SK-MEL-5 (cell line): ENCODE measurements around the gene ZNF664. TPM values are rescaled to one million over a fixed set of nuclear protein-coding genes. Genes with fewer than 3 reads are reported as not detected.
A peak's percentile ranks its signal among the peaks of the same experiment; 100 is the strongest.

Experiments
- DNase-seq: peaks from one replicate; pipeline ENCODE4 v3.0.0-alpha.2; 2016; ENCODE audit warnings: low read depth, low spot score
- in situ Hi-C: cut with HindIII; loops from 2 replicates; pipeline ENCODE4 v1.10.0; 2016; ENCODE audit warnings: low sequenced_read_pairs, high pct_unique_total_duplicates, low pct_unique_long_range_greater_than_20kb
- polyA plus RNA-seq, 2 experiments: library from polyadenylated mRNA; depleted of rRNA; stranded (reverse); fragments of >200 nt; gene quantifications; 2 replicates each; pipeline ENCODE4 v1.2.3, GENCODE V29; 2015
- total RNA-seq: library from RNA; depleted of rRNA; stranded (reverse); fragments of >200 nt; shearing (Covaris generic); gene quantifications from 2 replicates; pipeline ENCODE4 v1.2.3, GENCODE V29; 2014; rRNA removed

Gene ZNF664
- total RNA-seq = 72.6 and 74.1 TPM in 2 replicates
- 68.2 and 86.8 TPM in 2 replicates for polyA plus RNA-seq (2015; cell fraction: cytosol; rRNA removed)
- polyA plus RNA-seq (2015; cell fraction: nucleus; rRNA removed) = 47.2 and 48.1 TPM in 2 replicates

DNA sequence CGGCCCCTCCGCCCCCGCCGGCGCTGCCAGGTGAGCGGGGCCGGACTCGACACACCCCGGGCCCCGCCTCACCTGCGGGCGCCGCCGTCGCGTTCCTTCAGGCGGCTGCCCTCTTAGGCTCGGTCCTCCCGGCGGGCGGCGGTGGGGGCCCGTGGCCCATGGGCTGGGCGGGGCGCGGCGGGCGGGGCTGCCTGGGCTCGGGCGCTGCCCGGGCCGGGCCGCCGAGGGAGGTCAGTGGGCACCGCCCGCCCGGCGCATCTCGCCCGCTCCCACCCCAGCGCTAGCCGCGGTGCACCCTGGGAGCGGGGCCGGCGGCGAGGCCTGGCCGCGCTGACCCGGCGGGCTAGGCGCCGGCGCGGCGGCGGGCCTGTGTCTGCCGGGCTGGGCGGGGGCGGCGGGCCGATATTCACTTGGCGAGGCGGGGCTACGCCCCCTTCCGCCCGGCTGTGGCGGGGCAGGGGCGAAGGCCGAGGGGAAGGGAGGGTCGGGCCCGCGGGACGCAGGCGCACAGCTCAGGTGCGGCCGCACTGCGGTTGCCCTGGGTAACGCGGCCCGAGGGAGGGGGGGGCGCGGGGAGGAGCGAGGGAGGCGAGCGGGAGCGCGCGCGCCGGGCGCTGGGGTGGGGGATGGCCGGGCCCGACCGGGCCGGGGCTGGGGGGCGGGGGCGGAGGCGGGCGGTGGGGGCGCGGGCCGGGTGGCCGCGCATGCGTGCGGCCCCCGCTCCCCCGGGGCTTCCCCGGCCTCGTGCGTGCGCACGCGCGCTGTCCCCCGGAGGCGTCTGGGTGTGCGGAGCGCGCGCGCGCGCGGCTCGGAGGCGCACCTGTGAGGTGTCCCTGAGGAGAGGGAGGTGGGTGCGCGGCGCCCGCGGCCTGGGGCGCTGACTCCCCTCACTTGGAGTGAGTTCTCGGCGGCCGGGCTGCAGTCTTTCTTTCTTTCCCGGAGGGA, at the start of gene ZNF664, which contains the start of gene CCDC92:
ZNF664 (plus strand) TSS at position 759 of the 945 bp plus-strand sequence. CDS start 38,930 bp downstream, outside the sequence.
CCDC92 (minus strand) TSS at position 375 of the 945 bp plus-strand sequence. CDS start 28,526 bp downstream, outside the sequence.
- in situ Hi-C loops = no loop called here
- peak; percentile 91 for DNase-seq

DNA sequence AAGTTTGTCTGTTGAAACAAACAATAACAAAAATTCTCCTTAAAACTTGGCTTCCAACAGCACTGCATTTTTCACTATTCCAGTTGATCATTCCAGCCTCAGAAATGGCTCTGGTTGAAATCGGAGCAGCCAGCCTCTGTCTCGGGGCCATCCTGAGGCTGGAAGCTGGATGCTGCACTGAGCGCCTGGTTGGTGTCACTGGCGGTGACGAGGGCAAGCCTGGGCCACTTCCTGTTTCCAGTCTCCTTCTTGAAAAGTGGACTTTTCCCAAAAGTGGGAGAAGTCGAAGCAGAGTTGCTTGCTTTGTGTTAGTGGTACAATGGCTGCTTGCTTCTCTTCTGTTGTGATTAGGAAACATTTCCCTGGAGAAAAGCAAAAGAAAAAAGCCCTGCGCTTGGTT, 49.1 kb upstream of the ZNF664 start:
- no peak for DNase-seq
- in situ Hi-C loops = no loop called here

DNA sequence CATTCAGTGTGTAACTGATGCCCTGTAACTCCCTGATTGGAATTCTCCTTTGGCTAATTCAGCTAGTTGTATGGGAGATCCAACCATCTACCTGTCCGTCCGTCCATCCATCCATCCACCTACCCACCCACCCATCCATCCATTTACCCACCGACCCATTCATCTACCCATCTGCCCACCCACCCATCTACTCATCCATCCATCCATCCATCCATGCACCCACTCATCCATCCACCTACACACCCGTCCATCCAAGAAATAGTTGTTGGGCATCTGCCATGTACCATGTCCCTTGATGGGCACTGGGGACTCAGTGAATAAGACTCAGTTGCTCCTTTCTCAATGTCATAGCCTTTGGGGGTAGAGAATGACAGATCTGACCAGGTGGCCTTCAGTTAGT, 48.5 kb upstream of the ZNF664 start:
- DNase-seq = no peak
- in situ Hi-C loops = no loop called here

DNA sequence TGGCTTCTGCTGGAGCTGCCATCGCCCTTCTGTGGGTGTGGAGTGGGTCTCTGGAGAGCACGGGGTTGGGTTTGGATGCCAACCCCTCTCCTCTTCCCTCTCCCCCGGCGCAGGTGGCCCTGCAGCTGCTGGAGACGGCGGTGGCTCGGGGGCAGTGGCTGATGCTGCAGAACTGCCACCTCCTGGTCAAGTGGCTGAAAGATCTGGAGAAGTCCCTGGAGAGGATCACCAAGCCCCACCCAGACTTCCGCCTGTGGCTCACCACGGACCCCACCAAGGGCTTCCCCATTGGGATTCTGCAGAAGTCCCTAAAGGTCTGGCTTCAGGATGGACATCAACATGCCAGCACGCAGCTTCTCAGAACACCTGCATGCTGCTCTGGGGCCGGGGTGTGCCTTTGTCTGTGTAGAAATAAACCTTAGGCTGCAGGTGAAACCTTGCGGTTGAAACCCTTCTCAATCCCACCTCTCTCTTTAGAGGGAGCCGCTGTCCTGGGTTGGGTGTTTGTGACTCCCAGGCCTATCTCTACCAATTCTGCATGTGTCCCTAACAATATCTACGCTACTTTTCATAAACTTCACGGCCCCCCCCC, 44.6 kb upstream of the ZNF664 start:
- no peak for DNase-seq
- in situ Hi-C loops = no loop called here

DNA sequence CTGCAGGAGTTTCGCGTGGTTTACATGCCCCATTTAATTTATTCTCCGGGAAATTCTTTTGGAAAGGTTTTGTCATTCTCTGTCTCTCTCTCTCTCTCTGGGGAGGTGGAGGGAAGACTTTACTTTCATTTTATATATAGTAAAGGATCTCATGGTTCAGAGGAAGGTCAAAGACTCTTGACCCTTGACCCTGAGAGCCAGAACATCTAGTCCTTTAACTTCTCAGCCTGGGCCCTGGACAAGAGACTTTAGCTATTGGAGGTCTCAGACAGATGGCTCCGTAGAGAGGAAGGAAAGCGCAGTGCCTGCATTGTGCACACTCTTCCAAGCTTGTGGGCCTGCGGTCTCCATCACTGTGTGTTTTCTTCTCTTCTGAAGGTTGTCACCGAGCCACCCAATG, 44.1 kb upstream of the ZNF664 start:
- no peak for DNase-seq
- in situ Hi-C loops = no loop called here

DNA sequence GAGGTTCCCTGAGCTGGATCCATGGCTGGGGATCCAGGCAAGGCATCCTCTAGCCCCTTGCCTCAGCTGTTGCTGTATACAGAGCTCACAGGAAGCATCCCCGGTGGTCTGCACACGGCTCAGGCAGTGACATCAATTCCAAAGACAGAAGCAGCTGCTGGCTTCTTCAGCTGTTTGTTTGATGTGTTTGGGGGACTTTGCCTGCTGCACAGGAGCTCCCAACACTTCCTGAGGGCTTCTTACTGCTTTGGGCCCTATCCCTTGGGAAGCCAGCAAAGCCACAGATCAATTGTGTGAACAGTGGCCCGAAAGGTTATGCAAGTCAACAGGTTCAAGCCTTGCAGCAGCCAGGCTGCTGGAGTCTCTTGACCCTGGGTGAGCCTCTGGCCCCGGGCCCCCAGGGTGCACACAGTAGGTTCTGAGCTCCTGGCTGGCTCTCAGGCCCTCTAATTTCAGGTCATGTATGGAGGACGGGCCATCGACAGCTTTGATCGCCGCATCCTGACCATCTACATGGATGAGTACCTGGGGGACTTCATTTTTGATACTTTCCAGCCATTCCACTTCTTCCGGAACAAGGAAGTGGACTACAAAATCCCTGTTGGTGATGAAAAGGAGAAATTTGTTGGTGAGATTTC, 43.0 kb upstream of the ZNF664 start:
- in situ Hi-C loops = no loop called here

DNA sequence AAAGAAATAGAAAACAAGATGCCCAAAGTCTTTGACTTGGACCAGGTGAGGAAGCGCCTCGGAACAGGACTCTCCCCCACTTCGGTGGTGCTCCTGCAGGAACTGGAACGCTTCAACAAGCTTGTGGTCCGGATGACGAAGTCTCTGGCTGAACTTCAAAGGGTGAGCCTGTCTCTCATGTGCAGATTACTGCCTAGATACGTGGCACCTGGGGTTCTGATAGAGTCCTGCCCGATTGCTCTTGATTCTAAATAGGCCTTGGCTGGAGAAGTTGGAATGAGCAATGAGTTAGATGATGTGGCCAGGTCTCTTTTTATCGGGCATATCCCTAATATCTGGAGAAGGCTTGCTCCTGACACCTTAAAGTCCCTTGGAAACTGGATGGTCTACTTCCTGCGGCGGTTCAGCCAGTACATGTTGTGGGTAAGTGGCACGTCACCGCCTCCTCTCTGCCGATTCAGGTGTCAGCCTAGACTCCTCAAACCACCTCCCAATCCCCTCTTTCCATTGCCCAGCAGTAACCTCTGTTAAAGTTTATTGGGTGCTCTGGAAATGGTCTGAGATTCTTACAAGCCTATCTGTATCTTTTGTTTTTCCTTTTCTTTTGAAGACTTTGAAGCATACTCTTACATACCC, 41.2 kb upstream of the ZNF664 start:
- DNase-seq = no peak
- in situ Hi-C loops = no loop called here

More for the DNA sequence above, 43.0 kb upstream of the ZNF664 start:
- DNase-seq = no peak

DNA sequence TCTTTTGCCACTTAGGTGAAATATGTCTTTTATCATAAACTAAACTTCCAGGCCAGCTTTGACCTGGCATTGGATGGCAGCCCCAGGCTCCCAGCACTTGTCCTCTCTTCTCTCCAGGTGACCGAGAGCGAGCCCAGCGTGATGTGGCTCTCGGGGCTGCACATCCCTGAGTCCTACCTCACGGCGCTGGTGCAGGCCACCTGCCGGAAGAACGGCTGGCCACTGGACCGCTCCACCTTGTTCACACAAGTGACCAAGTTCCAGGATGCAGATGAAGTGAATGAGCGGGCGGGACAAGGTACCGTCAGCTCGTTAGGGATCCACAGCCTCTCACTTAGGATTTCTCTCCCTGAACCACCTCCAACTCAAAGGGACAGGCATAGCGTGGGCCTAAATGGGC, 39.8 kb upstream of the ZNF664 start:
- DNase-seq = no peak

DNA sequence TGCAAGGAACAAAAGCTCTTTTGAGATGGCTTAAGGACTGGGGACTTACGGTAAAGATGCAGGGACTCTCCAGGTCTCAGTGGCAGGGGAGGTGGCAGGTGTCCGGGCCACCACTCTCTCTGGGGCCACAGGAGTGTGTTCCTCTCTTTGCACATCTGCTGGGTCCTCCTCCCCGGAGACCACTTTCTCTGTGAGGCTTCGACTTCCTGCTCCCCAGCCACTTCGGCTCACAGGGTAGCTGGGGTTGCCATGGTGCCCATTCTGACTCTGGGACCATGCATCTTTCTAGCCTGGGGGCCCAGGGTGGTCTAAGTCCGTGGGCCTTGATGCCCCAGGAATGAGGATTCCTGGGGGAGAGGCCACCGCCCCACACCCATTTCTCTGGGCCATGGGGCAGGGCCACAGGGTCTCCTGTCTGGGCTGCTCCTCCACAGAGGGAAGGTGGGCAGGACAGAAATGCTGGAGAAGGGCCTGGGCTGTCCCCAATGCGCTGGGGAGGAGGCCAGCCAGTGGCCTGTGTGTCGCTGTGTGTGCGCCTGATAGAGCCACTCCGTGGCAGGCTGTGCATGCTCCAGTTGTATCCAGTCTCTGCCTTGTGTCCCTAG, 38.9 kb upstream of the ZNF664 start:
- no peak for DNase-seq
- in situ Hi-C loops = no loop called here

More for the DNA sequence above, 39.8 kb upstream of the ZNF664 start:
- in situ Hi-C loops = no loop called here

DNA sequence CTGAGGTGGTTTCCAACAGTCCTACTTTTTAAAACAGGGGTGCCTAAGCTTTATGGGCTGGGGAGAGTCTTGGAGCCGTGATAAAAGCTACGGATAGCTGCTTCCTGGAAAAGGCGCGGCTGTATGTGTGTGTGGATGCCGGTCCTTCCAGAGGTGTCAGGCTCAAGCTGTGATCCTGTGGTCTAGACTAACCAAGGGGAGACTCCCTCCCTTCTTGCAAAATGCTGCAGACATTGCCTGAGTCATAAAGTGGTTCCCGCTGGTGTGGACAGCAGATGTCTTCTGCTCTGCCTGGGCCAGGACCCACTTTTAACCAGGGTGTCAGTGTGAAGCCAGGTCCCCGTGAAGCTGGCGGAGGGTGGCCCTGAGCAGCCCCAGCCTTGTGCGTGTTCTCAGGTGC, 38.2 kb upstream of the ZNF664 start:
- DNase-seq = no peak
- in situ Hi-C loops = no loop called here

DNA sequence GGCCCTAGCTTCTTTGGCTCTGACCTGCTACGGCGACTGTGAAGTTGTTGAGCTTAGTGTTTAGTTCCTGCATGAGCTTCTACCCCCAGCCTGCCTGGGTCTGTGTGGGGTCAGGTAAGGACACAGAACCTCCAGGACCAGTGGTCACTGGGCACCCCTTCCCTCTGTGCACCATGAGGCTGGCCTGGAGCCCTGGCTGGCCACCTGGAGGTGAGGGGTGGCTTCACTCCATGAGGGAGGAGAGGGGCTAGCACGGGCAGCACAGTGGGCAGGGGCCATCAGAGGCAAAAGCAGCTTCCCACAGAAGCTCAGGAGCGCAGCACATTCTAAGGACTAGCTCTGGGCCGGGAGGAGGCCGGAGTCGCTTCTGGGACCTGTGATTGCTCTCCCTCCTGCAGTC, 37.1 kb upstream of the ZNF664 start:
- no peak for DNase-seq
- in situ Hi-C loops = no loop called here

DNA sequence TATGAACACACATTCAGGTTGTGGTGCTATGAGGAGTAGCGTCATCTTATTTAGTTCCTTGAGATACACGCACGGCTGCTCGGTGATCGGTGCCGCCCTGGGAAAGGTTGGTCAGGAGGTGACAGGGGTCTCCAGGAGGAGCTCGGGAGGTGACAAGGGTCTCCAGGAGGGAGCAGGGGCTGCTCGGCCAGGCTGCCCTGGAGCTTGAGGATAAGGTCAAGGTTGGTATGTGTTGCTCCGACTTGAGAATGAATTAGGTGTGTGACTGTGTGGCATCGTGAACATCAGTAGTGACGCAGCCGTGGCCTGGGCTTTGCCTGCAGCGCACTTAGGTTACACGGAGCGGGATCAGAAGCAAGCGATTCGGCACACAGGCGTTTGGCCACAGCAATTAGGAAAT, 36.5 kb upstream of the ZNF664 start:
- in situ Hi-C loops = no loop called here
- no peak for DNase-seq

DNA sequence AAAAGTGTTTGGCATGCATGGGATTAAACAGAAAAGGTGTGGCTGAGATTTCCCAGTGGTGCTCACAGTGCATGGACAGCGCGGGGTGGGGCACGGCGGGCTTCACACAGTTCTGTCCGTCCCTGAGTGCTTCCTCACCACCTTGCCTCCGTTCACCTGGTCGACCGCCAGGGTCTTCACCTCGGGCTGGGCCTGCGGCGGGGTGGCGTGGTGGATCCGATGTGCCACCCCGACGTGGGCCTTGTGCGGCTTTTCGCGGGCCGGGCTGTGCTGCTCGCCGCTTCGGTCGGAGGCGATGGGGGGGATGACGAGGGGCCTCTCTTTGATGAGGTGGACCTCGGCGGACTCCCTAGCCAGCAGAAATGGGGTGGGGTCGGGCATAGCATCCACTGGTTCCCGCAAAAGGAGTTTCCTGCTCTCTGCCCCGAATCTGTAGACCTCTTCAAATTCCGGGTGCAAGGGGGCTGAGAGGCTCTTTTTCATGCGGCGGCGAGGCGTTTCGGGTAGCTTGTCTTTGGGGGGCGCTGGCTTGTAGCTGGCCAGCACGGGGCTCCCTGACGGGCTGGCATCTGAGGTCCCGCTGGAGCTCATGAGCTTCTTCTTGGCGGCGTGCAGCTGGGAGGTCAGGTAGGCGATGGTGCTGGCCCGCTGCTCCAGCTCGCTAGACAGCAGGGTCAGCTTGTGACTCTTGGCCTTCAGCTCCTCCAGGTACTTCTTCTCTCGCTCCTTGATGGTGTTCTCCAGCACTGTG, 35.9 kb upstream of the ZNF664 start:
- in situ Hi-C loops = no loop called here
- no peak for DNase-seq

DNA sequence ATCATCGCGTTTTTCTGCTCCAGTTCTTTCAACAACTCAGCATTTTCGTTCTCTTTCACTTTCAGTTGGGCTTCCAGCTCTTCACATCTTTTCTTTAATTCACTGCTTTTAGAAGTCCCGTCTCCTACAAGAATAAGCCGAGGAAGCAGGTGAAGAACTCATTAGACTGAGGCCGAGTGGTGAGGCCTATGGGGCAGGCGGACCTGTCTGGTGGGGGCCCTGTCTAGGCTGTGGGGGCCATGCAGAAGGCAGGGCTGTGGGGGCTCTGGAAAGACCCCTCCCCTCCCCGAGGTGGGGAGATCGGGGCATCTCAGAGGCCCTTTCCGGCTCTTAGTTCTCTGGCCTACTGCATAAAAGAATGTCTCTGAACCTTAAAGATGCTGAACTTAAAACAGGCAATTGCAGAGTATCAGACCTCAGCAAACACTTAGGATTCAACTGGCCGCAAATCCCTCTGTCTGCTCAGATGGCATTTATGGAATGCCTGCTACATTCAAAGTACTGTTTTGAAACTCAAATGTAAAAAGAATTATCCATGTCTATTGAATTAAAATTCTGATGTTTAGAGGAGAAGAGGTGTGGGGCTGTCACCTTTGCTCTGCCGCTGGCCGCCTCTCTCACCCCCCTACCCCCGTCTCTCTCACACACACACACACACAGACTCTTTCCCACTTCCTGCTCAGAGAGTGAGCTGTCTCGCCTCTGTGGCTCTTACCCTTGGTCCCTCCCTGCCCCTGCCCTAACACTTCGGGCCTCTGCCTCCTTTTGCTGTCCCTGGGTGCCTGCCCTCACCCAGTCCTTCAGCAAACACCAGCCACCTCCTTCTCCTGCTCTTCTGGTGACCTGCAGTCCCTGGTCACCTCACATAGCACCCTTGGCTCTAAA, 35.1 kb upstream of the ZNF664 start:
- no peak for DNase-seq

DNA sequence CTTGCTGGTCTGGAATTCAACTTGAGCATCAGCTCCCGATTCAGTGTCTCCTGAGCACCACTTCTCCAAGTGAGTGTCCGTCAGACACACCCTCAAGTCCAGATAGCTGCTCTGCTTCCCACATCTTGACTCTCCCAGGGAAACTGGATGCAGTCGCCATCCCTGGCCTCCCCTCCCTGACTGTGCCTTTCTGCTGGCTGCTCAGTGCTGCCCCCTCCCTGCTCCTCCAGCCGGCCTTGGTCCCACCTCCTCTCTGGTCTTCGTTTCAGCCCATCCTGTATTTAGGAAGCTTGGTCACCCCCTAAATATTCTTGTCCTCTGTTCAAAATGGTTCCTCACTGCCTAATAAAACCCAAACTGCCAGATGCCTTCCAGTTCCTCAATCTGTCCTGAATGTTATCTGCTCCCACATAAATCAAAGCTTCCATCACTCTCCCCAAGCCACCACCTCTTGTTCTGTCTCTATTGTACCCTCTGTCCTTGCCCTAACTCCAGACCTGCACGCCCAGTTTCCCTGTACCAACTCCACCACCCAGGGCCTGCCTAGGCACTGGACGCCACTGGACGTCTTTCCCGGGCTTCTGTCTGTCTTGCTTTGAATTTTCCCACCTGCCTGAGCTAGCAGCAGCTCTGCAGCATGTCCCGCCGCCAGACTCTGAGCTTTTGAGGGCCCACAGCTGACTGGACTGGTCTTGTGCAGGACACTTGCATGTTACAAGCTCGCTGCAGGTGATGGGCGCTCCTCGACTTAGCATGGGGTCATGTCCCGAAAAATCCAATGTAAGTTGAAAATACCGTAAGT, 34.1 kb upstream of the ZNF664 start:
- in situ Hi-C loops = no loop called here
- peak; percentile 52 for DNase-seq

More for the DNA sequence above, 35.1 kb upstream of the ZNF664 start:
- in situ Hi-C loops = no loop called here
